NCI-H2227 treated with DMSO at 0.1 percent for 48 hours (cell line): ENCODE results near the gene HDAC10.
A peak's percentile ranks its signal among the peaks of the same experiment; 100 is the strongest.

Experiments
- DNase-seq: peaks from one replicate; lab custom pipeline; 2025; lab: John Stamatoyannopoulos, UW

The HDAC10 gene, protein sequence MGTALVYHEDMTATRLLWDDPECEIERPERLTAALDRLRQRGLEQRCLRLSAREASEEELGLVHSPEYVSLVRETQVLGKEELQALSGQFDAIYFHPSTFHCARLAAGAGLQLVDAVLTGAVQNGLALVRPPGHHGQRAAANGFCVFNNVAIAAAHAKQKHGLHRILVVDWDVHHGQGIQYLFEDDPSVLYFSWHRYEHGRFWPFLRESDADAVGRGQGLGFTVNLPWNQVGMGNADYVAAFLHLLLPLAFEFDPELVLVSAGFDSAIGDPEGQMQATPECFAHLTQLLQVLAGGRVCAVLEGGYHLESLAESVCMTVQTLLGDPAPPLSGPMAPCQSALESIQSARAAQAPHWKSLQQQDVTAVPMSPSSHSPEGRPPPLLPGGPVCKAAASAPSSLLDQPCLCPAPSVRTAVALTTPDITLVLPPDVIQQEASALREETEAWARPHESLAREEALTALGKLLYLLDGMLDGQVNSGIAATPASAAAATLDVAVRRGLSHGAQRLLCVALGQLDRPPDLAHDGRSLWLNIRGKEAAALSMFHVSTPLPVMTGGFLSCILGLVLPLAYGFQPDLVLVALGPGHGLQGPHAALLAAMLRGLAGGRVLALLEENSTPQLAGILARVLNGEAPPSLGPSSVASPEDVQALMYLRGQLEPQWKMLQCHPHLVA

GRCh38 chr22:50250555-50251476 is at the start of gene HDAC10:
TSS of gene HDAC10 (minus strand) at chr22:50251265. CDS start at chr22:50251032, 233 bp downstream.
- peak; percentile 63 for DNase-seq

DNA sequence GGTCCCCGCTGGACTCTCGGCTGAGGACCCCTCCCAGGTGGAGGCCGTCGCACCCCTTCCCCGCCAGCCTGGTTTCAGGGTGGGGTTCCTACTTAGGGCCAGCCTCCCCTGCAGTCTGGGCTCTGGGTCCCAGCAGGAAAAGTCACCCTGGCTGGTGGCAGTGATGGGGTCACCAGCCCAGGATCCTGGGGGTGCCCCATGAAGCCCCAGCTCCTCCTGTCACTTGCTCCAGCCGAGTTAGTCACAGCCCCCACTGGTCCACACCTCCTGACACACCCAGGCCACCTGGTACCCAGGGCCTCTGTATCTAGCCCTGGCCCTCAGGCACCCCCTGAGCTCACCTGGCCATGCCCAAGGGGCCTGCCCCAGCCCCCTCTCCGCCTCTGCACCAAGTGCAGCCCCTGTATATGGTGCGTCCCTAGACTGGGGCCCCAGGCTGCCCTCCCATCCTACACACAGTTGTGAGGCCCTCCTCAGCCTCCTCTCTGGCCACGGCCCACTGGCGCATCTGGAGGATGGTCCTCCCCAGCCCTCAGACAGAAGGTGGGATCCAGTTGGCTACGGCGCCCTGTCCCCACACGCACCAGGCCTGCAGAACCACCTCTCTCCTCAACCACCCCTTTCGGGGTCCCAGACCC is 49.7 kb upstream of the HDAC10 start:
- no peak for DNase-seq

DNA sequence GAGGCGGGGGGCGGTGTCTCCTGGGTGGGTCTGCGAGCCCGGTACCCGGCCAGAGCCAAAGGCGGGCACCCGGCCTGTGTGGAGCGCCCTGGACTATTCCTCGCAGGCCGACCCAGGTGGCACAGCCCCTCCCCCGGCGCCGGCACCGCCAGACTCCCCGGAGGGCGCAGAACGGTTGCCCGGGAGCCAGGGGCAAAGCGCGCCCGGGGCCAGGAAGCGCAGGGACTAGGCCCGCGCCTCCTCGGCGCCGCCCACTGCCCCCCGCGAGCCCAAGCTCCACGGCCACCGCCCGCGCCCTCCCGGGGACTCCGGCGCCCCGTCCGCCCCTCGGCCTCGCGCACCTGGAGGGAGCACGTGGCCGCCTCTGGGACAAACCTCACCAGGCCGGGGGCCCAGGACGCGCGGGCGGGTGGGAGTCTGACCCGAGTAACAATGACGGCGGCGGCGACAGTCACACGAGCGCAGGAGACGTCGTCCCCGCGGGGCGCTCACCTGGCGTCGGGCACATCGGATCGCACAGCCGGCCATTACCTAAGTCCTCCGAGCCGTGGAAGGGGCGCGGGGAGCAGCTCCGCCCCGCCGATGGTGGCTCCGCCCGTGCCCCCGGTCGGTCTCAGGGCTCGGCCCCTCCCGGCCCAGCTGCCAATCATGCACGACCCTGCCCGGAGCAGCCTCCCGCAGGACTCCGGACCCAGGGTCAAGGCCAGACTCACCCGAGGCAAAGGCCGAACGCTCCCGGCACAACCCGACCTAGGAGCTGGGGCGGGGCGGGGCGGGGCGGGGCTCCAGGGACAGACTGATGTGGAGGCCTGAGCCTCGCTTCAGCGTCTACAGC is 48.9 kb upstream of the HDAC10 start:
- no peak for DNase-seq

GRCh38 chr22:50298937-50299784 is 48.1 kb upstream of the HDAC10 start:
- DNase-seq = peak; percentile 11

DNA sequence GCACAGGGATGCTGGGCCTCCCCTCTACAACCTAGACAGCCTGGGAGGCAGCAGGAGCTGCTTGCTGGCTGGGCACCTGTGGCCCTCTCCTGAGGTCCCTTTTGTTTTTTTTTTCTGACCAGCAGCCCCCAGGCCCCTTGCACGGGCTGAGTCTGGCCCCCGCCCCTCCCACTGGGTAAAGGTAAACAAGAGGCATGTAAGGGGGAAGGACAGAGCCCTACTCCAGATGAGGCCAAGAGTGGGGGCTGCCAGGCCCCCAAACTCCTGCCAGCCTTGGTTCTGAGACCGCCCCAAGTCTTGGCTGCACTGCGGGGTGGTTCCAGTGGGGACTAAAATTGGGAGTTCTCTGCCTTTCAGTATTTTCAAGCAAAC is 47.2 kb upstream of the HDAC10 start:
- no peak for DNase-seq

DNA sequence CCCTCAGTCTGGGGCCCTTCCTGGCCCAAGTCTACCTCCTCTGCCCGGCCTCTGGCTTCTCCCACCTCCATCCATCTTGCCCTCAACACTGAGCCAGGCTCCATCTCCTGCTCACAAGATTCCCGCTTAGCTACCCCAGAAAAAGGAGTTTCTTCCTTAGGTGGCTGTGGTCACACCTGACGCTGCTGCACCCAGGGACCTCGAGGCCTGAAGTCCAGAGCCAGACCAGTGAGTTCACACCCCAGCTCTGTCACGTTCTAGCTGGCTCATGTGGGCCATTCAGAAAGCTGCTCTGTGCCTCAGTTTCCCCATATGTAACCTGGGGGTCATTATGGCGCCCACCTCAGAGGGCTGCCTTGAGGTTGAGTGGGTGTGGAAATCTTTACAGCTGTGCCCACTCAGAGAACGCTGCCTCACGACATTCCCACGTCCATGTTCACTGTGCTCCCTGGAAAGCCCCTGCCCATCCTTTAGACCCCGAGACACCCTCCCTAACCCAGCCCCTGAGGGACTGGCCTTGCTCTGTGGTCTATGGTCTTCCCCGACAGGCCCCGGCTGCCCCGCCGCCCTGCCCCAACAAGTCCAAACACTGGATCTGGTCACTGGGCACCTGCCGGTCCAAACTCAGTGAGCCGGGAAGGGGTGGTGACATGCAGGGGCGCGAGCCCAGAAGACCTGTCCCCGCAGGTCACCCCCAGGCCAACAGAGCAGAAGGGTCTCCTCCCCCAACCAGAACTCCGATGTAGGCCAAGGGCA is 46.6 kb upstream of the HDAC10 start:
- DNase-seq = no peak

- no peak for DNase-seq
These were observed 45.8 kb upstream of the HDAC10 start for GRCh38 chr22:50296658-50297490.

- DNase-seq = no peak
These were observed 43.2 kb upstream of the HDAC10 start for GRCh38 chr22:50294319-50294656.

DNA sequence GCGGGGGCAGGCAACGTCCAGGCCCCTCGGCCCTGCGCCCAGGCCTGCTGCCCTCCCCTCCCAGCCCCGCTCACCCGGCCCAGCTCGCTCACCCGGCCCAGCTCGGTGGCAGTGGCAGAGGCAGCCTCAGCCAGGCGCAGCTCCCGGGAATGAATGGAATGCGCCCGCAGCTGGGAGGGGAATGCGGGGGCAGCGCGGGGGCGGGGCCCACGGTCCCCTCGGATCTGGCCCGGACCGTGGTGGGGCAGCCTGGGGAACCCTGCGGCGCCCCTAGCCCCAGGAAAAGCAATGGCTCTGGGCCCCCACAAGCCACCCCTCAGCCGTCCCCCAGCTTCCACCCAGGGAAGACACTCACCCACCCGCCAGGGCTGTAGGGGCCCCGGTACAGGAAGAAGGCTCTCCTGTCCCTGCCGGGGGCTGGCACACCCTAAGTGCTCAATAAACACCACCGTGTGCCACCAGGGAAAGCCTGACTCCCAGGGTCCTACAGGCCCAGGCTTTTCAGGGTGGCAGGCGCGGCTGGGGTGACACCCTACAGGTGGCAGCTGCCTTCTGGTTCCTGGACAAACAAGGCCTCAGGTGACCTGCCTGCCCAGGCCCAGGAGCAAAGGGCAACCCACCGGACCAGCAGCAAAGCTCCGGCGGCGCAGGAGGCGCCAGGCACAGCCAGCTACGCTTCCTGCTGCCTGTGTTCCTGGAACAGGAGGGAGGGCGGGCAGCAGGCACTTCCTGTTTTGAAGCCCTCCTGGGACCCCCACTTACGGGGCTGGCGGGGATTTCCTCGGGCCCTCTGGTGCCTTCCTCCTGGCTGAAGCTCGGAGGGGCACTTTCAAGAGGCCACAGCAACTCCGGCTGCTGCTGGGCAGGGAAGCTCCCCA is 42.6 kb upstream of the HDAC10 start:
- no peak for DNase-seq

DNA sequence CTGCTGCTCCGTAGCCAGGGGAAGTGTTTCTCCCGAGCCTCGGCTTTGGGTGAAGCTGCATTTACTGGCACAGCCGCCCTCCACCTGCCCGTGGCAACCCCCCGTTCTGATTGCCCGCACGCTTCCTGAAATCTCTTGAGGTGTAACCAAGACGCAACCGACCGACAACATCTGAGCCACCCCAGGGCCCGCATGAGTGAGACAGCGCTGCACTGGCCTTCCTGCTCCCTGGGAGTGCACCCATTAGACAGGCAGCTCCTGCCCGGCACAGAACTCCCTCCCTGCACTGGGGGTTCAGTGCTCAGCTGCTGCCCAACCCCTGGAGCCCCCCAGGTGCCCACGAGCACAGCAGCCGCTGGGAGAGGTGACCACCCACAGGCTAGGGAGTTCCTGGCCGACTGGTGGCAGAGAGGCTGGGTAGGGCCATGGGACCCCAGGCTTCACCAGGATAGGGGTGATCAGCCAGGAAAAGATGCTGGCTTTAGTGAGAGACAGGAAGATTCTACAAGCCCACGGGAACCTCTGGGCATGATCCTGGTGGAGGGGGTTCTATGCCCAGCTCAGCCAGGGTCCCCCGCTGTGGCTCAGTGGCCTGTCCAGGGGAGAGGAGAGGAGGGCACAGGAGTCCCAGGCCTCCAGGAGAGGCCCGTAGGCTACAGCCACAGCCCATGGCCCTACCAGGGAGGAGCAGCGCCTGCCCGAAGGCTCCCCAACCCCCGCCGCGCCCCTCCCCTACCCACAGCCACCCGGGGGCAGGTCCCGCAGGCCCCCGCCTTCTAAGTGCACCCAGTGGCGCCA is 41.8 kb upstream of the HDAC10 start:
- no peak for DNase-seq

GRCh38 chr22:50289942-50290630 is 39.0 kb upstream of the HDAC10 start:
- DNase-seq = no peak

GRCh38 chr22:50289151-50289941 is 38.3 kb upstream of the HDAC10 start:
- DNase-seq = no peak

- DNase-seq = no peak
These were observed 36.7 kb upstream of the HDAC10 start for GRCh38 chr22:50287731-50288130.

DNA sequence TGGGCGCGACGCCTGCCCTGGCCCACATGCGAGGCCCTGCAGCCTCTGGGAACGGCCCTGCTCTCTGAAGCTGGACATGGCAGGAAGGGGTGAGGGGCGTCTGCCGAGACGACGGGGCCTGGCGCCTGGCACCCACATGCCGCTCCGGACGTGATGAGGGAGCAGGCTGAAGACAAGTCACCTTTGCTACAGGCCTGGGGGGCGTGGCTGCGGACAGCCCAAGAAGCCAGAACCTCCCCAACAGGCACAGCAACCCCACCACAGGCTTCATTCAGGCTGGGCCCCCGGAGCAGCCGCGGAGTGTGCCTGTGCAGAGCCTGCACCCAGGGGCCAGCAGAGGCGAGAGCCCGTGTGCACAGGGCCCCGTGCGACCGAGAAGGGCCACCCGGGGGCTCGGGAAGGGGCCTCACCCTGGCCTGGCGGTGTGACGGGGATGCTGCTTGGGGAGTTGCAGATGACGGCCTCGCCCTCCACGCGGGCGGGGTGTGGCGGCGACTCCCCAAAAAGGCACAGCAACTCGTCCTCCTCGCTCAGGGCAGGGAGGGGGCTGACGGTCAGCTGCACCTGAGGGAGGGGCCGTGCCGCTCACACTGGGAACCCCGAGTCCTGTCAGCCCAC is 35.7 kb upstream of the HDAC10 start:
- no peak for DNase-seq

- DNase-seq = no peak
These were observed 35.2 kb upstream of the HDAC10 start for GRCh38 chr22:50286275-50286674.
